Liver (tissue), 9 donors: ENCODE results near the gene TRIM63. TPM values are rescaled to one million over a fixed set of nuclear protein-coding genes. Genes with fewer than 3 reads are reported as not detected.

ENCODE experiments used
- DNase-seq: peaks from one replicate; pipeline ENCODE4 v3.0.0-alpha.2; 2017; ENCODE audit warnings: low spot score
- H3K27ac ChIP-seq, 2 donors: one replicate each; pipeline ENCODE4 v1.7.0; 2013; ENCODE audit warnings: inconsistent platforms in 2 of 2, low read length in 2 of 2, control low read depth in 1 of 2, low read depth in 1 of 2, mild to moderate bottlenecking in 1 of 2
- H3K27me3 ChIP-seq, 4 donors: one replicate each; pipeline versions ENCODE4 v1.6.1 to v1.7.0; 2013; ENCODE audit warnings: low read length in 3 of 4, inconsistent platforms in 1 of 4, mild to moderate bottlenecking in 1 of 4, moderate library complexity in 1 of 4; ENCODE audit not compliant: control insufficient read depth in 4 of 4, insufficient read depth in 4 of 4
- H3K36me3 ChIP-seq, 4 donors: one replicate each; pipeline versions ENCODE4 v1.6.1 to v1.7.0; 2013; ENCODE audit warnings: low read length in 3 of 4, mild to moderate bottlenecking in 3 of 4, low read depth in 1 of 4, moderate library complexity in 1 of 4; ENCODE audit not compliant: control insufficient read depth in 4 of 4, insufficient read depth in 3 of 4
- H3K4me1 ChIP-seq, 4 donors: one replicate each; pipeline versions ENCODE4 v1.6.1 to v1.7.0; 2013; ENCODE audit warnings: low read length in 3 of 4, mild to moderate bottlenecking in 3 of 4, moderate library complexity in 1 of 4; ENCODE audit not compliant: control insufficient read depth in 4 of 4, insufficient read depth in 4 of 4
- H3K4me3 ChIP-seq, 3 donors: one replicate each; pipeline versions ENCODE4 v1.6.1 to v1.7.0; 2013; ENCODE audit warnings: low read length in 3 of 3, control low read depth in 1 of 3, low read depth in 1 of 3, mild to moderate bottlenecking in 1 of 3
- H3K9ac ChIP-seq, 2 donors: one replicate each; pipeline ENCODE4 v1.7.0; 2013; ENCODE audit warnings: low read length in 2 of 2, mild to moderate bottlenecking in 2 of 2, moderate library complexity in 2 of 2, control low read depth in 1 of 2, low read depth in 1 of 2
- H3K9me3 ChIP-seq, 4 donors: one replicate each; pipeline versions ENCODE4 v1.6.1 to v1.7.0; 2013; ENCODE audit warnings: low read length in 3 of 4; ENCODE audit not compliant: control insufficient read depth in 4 of 4
- EGR1 ChIP-seq, 2 donors: IDR thresholded peaks; 2 replicates each; pipeline ENCODE4 v1.6.1; 2016 to 2018; ENCODE audit warnings: antibody characterized with exemption in 2 of 2, low read depth in 2 of 2
- FOXA1 ChIP-seq: IDR thresholded peaks from 2 replicates; pipeline ENCODE4 v1.6.1; 2016; ENCODE audit warnings: antibody characterized with exemption
- FOXA2 ChIP-seq: IDR thresholded peaks from 2 replicates; pipeline ENCODE4 v1.6.1; 2016; ENCODE audit warnings: antibody characterized with exemption
- GABPA ChIP-seq, 2 donors: IDR thresholded peaks in 1 of 2; conservative IDR thresholded peaks in 1 of 2; 2 replicates each; pipeline ENCODE4 v1.6.1; 2016; ENCODE audit warnings: antibody characterized with exemption in 2 of 2, mild to moderate bottlenecking in 1 of 2, moderate library complexity in 1 of 2
- HNF4A ChIP-seq, 2 donors: conservative IDR thresholded peaks; 2 replicates each; pipeline ENCODE4 v1.6.1; 2016; ENCODE audit warnings: antibody characterized with exemption in 2 of 2, mild to moderate bottlenecking in 2 of 2
- HNF4G ChIP-seq: IDR thresholded peaks from 2 replicates; pipeline ENCODE4 v1.6.1; 2016; ENCODE audit warnings: antibody characterized with exemption
- JUND ChIP-seq, 2 donors: IDR thresholded peaks; 2 replicates each; pipeline ENCODE4 v1.6.1; 2016; ENCODE audit warnings: antibody characterized with exemption in 2 of 2
- NR2F2 ChIP-seq: IDR thresholded peaks from 2 replicates; pipeline ENCODE4 v1.6.1; 2016; ENCODE audit warnings: antibody characterized with exemption
- RAD21 ChIP-seq, 2 donors: IDR thresholded peaks; 2 replicates each; pipeline ENCODE4 v1.6.1; 2016; ENCODE audit warnings: antibody characterized with exemption in 2 of 2, mild to moderate bottlenecking in 2 of 2
- REST ChIP-seq: IDR thresholded peaks from 2 replicates; pipeline ENCODE4 v1.6.1; 2016; ENCODE audit warnings: antibody characterized with exemption, mild to moderate bottlenecking
- RXRA ChIP-seq, 2 donors: IDR thresholded peaks; 2 replicates each; pipeline ENCODE4 v1.6.1; 2017 to 2018; ENCODE audit warnings: antibody characterized with exemption in 2 of 2, mild to moderate bottlenecking in 1 of 2
- SP1 ChIP-seq: IDR thresholded peaks from 2 replicates; pipeline ENCODE4 v1.6.1; 2018; ENCODE audit warnings: antibody characterized with exemption, mild to moderate bottlenecking
- TAF1 ChIP-seq: conservative IDR thresholded peaks from 2 replicates; pipeline ENCODE4 v1.6.1; 2016; ENCODE audit warnings: antibody characterized with exemption, mild to moderate bottlenecking
- YY1 ChIP-seq: IDR thresholded peaks from 2 replicates; pipeline ENCODE4 v1.6.1; 2016; ENCODE audit warnings: antibody characterized with exemption, mild to moderate bottlenecking
- WGBS: extraction: QIAGEN DNeasy Blood & Tissue Kit; methylation state at CpG from one replicate; pipeline ENCODE4 v1.1.7; 2013; 5-methylcytosine and 5-hydroxymethylcytosine counted together
- polyA plus RNA-seq, 2 donors: library from polyadenylated mRNA; stranded (reverse) in 1 of 2; unstranded in 1 of 2; fragments of 200-250 nt in 1 of 2; fragments of >200 nt in 1 of 2; fragmentation: Nextera tagmentation in 1 of 2; extraction: Ambion mirVana in 1 of 2; gene quantifications; one replicate each; pipeline versions ENCODE4 v1.2.1 to v1.2.3, GENCODE V29; 2013 to 2015
- total RNA-seq, 2 donors: library from RNA; depleted of rRNA; stranded (reverse); fragments of >200 nt; gene quantifications; one replicate each; pipeline ENCODE4 v1.2.3, GENCODE V29; 2014
- TF ChIP-seq, protein P1 (sequence below): IDR thresholded peaks from 2 replicates; pipeline ENCODE4 v1.6.1; 2016; ENCODE audit warnings: antibody characterized with exemption
- TF ChIP-seq, protein P2 (sequence below): IDR thresholded peaks from 2 replicates; pipeline ENCODE4 v1.6.1; 2016; ENCODE audit warnings: antibody characterized with exemption
- TF ChIP-seq, protein P3 (sequence below): IDR thresholded peaks from 2 replicates; pipeline ENCODE4 v1.6.1; 2016; ENCODE audit warnings: antibody characterized with exemption
- TF ChIP-seq, protein P4 (sequence below): fragments of 150-350 bp; IDR thresholded peaks from 2 replicates; pipeline ENCODE4 v1.5.1; 2017; ENCODE audit warnings: improper control_type of control experiment, low read depth, low read length; ENCODE audit not compliant: missing input control
- donor health status: healthy.
- donor health status: healthy.
- donor health status: healthy.
- donor health status: healthy.
- donor health status: healthy.

TRIM63 gene
- total and polyA plus RNA-seq, 4 donors, result 0.03 TPM; not detected in 3

DNA sequence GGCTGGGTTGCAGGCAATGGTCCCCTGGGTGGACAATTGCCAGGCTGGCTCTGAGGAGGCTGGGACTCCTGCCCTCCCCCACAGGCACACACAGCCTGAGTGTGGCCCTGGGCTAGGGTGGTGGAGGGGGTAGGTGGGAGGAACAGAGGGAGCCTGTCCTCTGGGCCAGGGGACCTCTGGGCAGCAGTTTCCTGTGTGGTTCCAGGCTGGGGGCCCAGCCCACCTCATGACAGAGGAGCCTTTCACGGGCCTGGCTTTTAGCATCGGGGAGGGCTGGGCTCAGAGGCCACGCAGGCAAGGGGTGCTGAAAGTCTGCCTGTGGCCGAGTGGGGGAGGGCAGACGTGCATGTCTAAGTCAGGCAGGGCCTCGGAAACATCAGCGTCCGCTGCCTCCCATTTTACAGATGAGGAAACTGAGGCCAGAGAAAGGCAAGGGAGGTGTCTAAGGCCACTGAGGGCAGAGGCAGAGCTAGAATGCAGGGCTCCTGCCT is 38.9 kb downstream of the TRIM63 start:
- no peak overlapping the region for H3K9ac ChIP-seq
- 85% methylated on average over 8 of the region's 8 CpGs for WGBS
- no peaks in the 10 kb centered on the region for H3K27me3 ChIP-seq

More for the DNA sequence above, 38.9 kb downstream of the TRIM63 start:
- TF ChIP-seq SP1 (no peak), FOXA2 (no peak), HNF4A (conservative IDR thresholded peaks at IDR 0.05) (no peak), JUND (IDR thresholded peaks at IDR 0.05) (no peak), RXRA (IDR thresholded peaks at IDR 0.05) (no peak), EGR1 (IDR thresholded peaks at IDR 0.05; ENCODE audit: low read depth in 2 of 2) (no peak), RAD21 (IDR thresholded peaks at IDR 0.05) (no peak), REST (no peak), GABPA (IDR thresholded peaks at IDR 0.05 in 1 of 2, conservative IDR thresholded peaks at IDR 0.05 in 1 of 2) (no peak), FOXA1 (no peak), YY1 (no peak), HNF4G (no peak), NR2F2 (no peak), TAF1 (no peak)
- TF ChIP-seq, protein P1, sequence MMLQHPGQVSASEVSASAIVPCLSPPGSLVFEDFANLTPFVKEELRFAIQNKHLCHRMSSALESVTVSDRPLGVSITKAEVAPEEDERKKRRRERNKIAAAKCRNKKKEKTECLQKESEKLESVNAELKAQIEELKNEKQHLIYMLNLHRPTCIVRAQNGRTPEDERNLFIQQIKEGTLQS, result no peak
- TF ChIP-seq, protein P2, sequence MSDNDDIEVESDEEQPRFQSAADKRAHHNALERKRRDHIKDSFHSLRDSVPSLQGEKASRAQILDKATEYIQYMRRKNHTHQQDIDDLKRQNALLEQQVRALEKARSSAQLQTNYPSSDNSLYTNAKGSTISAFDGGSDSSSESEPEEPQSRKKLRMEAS, result no peak
- TF ChIP-seq, protein P3, sequence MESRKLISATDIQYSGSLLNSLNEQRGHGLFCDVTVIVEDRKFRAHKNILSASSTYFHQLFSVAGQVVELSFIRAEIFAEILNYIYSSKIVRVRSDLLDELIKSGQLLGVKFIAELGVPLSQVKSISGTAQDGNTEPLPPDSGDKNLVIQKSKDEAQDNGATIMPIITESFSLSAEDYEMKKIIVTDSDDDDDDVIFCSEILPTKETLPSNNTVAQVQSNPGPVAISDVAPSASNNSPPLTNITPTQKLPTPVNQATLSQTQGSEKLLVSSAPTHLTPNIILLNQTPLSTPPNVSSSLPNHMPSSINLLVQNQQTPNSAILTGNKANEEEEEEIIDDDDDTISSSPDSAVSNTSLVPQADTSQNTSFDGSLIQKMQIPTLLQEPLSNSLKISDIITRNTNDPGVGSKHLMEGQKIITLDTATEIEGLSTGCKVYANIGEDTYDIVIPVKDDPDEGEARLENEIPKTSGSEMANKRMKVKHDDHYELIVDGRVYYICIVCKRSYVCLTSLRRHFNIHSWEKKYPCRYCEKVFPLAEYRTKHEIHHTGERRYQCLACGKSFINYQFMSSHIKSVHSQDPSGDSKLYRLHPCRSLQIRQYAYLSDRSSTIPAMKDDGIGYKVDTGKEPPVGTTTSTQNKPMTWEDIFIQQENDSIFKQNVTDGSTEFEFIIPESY, result no peak
- TF ChIP-seq, protein P4, sequence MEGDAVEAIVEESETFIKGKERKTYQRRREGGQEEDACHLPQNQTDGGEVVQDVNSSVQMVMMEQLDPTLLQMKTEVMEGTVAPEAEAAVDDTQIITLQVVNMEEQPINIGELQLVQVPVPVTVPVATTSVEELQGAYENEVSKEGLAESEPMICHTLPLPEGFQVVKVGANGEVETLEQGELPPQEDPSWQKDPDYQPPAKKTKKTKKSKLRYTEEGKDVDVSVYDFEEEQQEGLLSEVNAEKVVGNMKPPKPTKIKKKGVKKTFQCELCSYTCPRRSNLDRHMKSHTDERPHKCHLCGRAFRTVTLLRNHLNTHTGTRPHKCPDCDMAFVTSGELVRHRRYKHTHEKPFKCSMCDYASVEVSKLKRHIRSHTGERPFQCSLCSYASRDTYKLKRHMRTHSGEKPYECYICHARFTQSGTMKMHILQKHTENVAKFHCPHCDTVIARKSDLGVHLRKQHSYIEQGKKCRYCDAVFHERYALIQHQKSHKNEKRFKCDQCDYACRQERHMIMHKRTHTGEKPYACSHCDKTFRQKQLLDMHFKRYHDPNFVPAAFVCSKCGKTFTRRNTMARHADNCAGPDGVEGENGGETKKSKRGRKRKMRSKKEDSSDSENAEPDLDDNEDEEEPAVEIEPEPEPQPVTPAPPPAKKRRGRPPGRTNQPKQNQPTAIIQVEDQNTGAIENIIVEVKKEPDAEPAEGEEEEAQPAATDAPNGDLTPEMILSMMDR, result no peak
- H3K4me3 ChIP-seq, result no peak overlapping the region
- H3K4me1 ChIP-seq, result no peaks in the 10 kb centered on the region
- no peaks in the 10 kb centered on the region for H3K36me3 ChIP-seq
- H3K27ac ChIP-seq, result no peak overlapping the region
- no peak for DNase-seq
- no peaks in the 10 kb centered on the region for H3K9me3 ChIP-seq
